Spleen (tissue), 11 donors: ENCODE measurements around the gene TBCA. TPM values are rescaled to one million over a fixed set of nuclear protein-coding genes. Genes with fewer than 3 reads are reported as not detected.

ENCODE experiments used
- DNase-seq: peaks from one replicate; pipeline ENCODE4 v3.0.0-alpha.2; 2020
- H3K27ac ChIP-seq, 8 donors: fragments of 200-600 bp; sonication (generic) in 7 of 8; 1 replicate in 4 of 8; 2 replicates in 4 of 8; pipeline versions ENCODE4 v1.5.0 to v1.8.0; 2016 to 2021; ENCODE audit warnings: inconsistent platforms in 4 of 8, mild to moderate bottlenecking in 4 of 8, moderate library complexity in 1 of 8
- H3K27me3 ChIP-seq, 7 donors: fragments of 200-600 bp; sonication (generic) in 6 of 7; replicated peaks in 1 of 7; 1 replicate in 4 of 7; 2 replicates in 3 of 7; pipeline versions ENCODE4 v1.5.0 to v1.8.0; 2016 to 2021; ENCODE audit warnings: inconsistent platforms in 3 of 7, mild to moderate bottlenecking in 1 of 7
- H3K36me3 ChIP-seq, 6 donors: fragments of 200-600 bp; sonication (generic) in 5 of 6; 1 replicate in 4 of 6; 2 replicates in 2 of 6; pipeline versions ENCODE4 v1.5.0 to v1.8.0; 2016 to 2021; ENCODE audit warnings: inconsistent platforms in 2 of 6
- H3K4me1 ChIP-seq, 6 donors: fragments of 200-600 bp; sonication (generic) in 5 of 6; 1 replicate in 3 of 6; 2 replicates in 3 of 6; pipeline versions ENCODE4 v1.5.0 to v1.8.0; 2016 to 2021; ENCODE audit warnings: inconsistent platforms in 3 of 6
- H3K4me3 ChIP-seq, 8 donors: fragments of 200-600 bp; sonication (generic) in 7 of 8; 1 replicate in 4 of 8; 2 replicates in 4 of 8; pipeline versions ENCODE4 v1.5.0 to v1.8.0; 2016 to 2021; ENCODE audit warnings: inconsistent platforms in 4 of 8, mild to moderate bottlenecking in 4 of 8, moderate library complexity in 2 of 8
- H3K9me3 ChIP-seq, 8 donors: fragments of 200-600 bp; sonication (generic) in 7 of 8; 1 replicate in 4 of 8; 2 replicates in 4 of 8; pipeline versions ENCODE4 v1.5.0 to v1.8.0; 2016 to 2021; ENCODE audit warnings: inconsistent platforms in 4 of 8
- POLR2A ChIP-seq, 3 donors: fragments of 450-650 bp; IDR thresholded peaks; one replicate each; pipeline ENCODE4 v1.5.1; 2017; ENCODE audit warnings: antibody characterized with exemption in 3 of 3, mild to moderate bottlenecking in 1 of 3
- POLR2AphosphoS5 ChIP-seq, 3 donors: sonication (generic); formaldehyde crosslinking; IDR thresholded peaks; one replicate each; pipeline ENCODE4 v1.5.1; 2017; ENCODE audit warnings: antibody characterized with exemption in 3 of 3
- WGBS, 5 donors: extraction: QIAGEN DNeasy Blood & Tissue Kit in 3 of 5; methylation state at CpG; one replicate each; pipeline versions ENCODE4 v1.1.5 to v1.1.7; 2013 to 2018; 5-methylcytosine and 5-hydroxymethylcytosine counted together
- intact Hi-C: fragments of 100-400 bp; cut with DNase I; formaldehyde crosslinking; loops from one replicate; pipeline ENCODE4 v1.15.0; 2023; ENCODE audit warnings: low total_unique reads
- polyA plus RNA-seq, 3 donors: library from polyadenylated mRNA; stranded (reverse); fragments of 200-250 nt; gene quantifications; one replicate each; pipeline ENCODE4 v1.2.1, GENCODE V29; 2013
- total RNA-seq, 7 donors: library from RNA; depleted of rRNA in 3 of 7; stranded (reverse); fragments of >200 nt in 3 of 7; fragmentation: NEBNext Ultra II Directional in 4 of 7; extraction: Animal tissue kit (Norgen Biotek cat#: 25700) in 4 of 7; gene quantifications; one replicate each; pipeline versions ENCODE4 v1.1.0 to v1.2.1, GENCODE V29; 2016 to 2021
- TF ChIP-seq, protein P1 (sequence below), 11 experiments: fragments of 200-600 bp in 7 of 11; fragments of 450-650 bp in 4 of 11; sonication (generic) in 4 of 11; IDR thresholded peaks in 8 of 11; conservative IDR thresholded peaks in 3 of 11; 1 replicate in 7 of 11; 2 replicates in 4 of 11; pipeline versions ENCODE4 v1.4.0 to v1.8.0; 2016 to 2021; ENCODE audit warnings: antibody characterized with exemption in 11 of 11, inconsistent platforms in 4 of 11, mild to moderate bottlenecking in 1 of 11
- donor health status: healthy with polysubstance abuse.
- donor health status: DM: no; HTN: no; CAD: no; lungs with moderate emphysema.
- donor health status: DM: no; HTN: no; CAD: no.
- donor health status: Bipolar disorder and iron deficiency.
- donor health status: healthy.
- donor health status: DM: no; HTN: no; CAD: no.
- donor health status: DM: yes; HTN: yes; CAD: no.

TBCA gene
- total and polyA plus RNA-seq, 10 donors, result 92.2 to 267 (median 108) TPM

DNA sequence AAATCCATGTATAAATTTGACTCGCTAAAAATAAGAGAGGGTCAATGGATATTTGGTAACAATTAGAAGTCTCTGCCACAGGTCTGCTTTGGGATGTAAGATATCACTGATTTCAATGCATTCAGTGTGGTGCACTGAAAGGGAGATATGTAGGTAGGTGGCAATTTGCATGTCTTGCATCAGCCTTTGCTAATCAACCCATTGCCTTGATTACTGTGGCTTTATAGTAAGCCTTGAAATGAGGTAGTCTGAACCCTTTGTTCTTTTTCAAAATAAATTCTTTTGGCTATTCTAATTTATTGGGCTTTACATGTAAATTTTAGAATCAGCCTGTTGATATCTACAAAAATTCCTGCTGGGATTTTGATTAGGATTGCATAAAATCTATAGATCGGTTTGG, 15.8 kb upstream of the TBCA start:
- intact Hi-C loops, result no loop called here
- no peaks in the 10 kb centered on the region for H3K4me1 ChIP-seq
- peaks cover 0 to 3% (median 0%) of the 10 kb centered on the region in 7 donors for H3K27me3 ChIP-seq
- H3K4me3 ChIP-seq, result no peak overlapping the region
- TF ChIP-seq, protein P1, sequence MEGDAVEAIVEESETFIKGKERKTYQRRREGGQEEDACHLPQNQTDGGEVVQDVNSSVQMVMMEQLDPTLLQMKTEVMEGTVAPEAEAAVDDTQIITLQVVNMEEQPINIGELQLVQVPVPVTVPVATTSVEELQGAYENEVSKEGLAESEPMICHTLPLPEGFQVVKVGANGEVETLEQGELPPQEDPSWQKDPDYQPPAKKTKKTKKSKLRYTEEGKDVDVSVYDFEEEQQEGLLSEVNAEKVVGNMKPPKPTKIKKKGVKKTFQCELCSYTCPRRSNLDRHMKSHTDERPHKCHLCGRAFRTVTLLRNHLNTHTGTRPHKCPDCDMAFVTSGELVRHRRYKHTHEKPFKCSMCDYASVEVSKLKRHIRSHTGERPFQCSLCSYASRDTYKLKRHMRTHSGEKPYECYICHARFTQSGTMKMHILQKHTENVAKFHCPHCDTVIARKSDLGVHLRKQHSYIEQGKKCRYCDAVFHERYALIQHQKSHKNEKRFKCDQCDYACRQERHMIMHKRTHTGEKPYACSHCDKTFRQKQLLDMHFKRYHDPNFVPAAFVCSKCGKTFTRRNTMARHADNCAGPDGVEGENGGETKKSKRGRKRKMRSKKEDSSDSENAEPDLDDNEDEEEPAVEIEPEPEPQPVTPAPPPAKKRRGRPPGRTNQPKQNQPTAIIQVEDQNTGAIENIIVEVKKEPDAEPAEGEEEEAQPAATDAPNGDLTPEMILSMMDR (IDR thresholded peaks at IDR 0.05 in 8 of 11, conservative IDR thresholded peaks at IDR 0.05 in 3 of 11), result no peak
- TF ChIP-seq POLR2A (IDR thresholded peaks at IDR 0.05) (no peak), POLR2AphosphoS5 (IDR thresholded peaks at IDR 0.05) (no peak)
- 96 to 98% (median 98%) methylated on average over 2 of the region's 2 CpGs for WGBS, 5 donors
- H3K27ac ChIP-seq, result no peak overlapping the region
- DNase-seq, result no peak
- no peaks in the 10 kb centered on the region for H3K36me3 ChIP-seq
- H3K9me3 ChIP-seq, result peaks cover 0 to 9% (median 3%) of the 10 kb centered on the region in 8 donors

DNA sequence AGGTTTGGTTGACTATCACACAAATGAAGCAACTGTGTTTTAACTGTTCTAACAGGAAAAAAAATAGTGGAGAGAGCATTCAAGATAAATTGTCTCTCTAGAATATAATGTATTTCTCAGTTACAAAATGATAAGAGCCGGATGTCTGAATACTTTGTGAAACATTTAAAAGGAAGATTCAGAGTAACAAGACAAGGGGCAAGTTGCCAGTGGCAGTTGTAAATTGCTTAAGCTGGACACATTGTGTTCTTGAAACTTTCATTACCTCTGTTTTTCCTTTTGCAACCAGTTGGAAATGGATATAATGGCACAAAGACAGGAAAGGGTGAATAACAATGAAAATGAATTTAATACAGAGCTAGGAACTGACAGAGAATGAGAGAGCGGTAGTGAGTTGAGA, 15.2 kb upstream of the TBCA start:
- Histone ChIP-seq H3K4me3 (no peak overlapping the region), H3K36me3 (no peaks in the 10 kb centered on the region), H3K27ac (no peak overlapping the region), H3K9me3 (peaks cover 0 to 9% (median 3%) of the 10 kb centered on the region in 8 donors), H3K27me3 (peaks cover 0 to 3% (median 0%) of the 10 kb centered on the region in 7 donors), H3K4me1 (no peaks in the 10 kb centered on the region)
- no peak for DNase-seq
- TF ChIP-seq, protein P1 (IDR thresholded peaks at IDR 0.05 in 8 of 11, conservative IDR thresholded peaks at IDR 0.05 in 3 of 11), result no peak
- no peak for TF ChIP-seq POLR2AphosphoS5 (IDR thresholded peaks at IDR 0.05)
- no peak for TF ChIP-seq POLR2A (IDR thresholded peaks at IDR 0.05)
- WGBS, 5 donors, result 55 to 84% (median 75%) methylated on average over 2 of the region's 2 CpGs
- intact Hi-C loops, result no loop called here

DNA sequence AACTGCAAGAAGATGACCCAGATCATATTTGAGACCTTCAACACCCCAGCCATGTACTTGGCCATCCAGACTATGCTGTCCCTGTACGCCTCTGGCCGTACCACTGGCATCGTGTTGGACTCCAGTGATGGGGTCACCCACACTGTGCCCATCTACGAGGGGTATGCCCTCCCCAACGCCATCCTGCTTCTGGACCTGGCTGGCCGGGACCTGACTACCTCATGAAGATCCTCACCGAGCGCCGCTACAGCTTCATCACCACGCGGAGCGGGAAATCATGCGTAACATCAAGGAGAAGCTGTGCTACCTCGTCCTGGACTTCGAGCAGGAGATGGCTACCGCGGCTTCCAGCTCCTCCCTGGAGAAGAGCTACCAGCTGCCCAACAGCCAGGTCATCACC, 9.1 kb upstream of the TBCA start:
- peaks cover 0 to 3% (median 0%) of the 10 kb centered on the region in 7 donors for H3K27me3 ChIP-seq
- H3K36me3 ChIP-seq, result no peaks in the 10 kb centered on the region
- TF ChIP-seq POLR2AphosphoS5 (IDR thresholded peaks at IDR 0.05) (no peak), POLR2A (IDR thresholded peaks at IDR 0.05) (no peak)
- TF ChIP-seq, protein P1 (IDR thresholded peaks at IDR 0.05 in 8 of 11, conservative IDR thresholded peaks at IDR 0.05 in 3 of 11), result no peak
- peak; percentile 72 for DNase-seq
- H3K27ac ChIP-seq, result no peak overlapping the region
- no peak overlapping the region for H3K4me3 ChIP-seq
- H3K4me1 ChIP-seq, result no peaks in the 10 kb centered on the region
- 93 to 96% (median 94%) methylated on average over 13 to 17 of the region's 17 CpGs for WGBS, 5 donors
- intact Hi-C loops, result no loop called here
- no peaks in the 10 kb centered on the region for H3K9me3 ChIP-seq

DNA sequence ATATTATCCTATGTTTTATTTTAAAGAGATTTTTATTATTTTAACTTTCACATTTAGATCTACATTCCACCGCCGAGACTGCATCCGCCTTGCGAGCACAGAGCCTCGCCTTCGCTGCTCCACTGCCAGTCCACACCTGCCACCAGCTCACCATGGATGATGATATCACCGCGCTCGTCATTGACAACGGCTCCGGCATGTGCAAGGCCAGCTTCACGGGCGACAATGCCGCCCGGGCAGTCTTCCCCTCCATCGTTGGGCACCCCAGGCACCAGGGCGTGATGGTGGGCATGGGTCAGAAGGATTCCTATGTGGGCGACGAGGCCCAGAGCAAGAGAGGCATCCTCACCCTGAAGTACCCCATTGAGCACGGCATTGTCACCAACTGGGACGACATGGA, 8.6 kb upstream of the TBCA start:
- H3K36me3 ChIP-seq, result no peaks in the 10 kb centered on the region
- no peak overlapping the region for H3K4me3 ChIP-seq
- 93 to 96% (median 95%) methylated on average over 19 to 21 of the region's 21 CpGs for WGBS, 5 donors
- TF ChIP-seq, protein P1 (IDR thresholded peaks at IDR 0.05 in 8 of 11, conservative IDR thresholded peaks at IDR 0.05 in 3 of 11), result no peak
- TF ChIP-seq POLR2AphosphoS5 (IDR thresholded peaks at IDR 0.05) (no peak), POLR2A (IDR thresholded peaks at IDR 0.05) (no peak)
- intact Hi-C loops, result no loop called here
- no peaks in the 10 kb centered on the region for H3K9me3 ChIP-seq
- no peak for DNase-seq
- H3K4me1 ChIP-seq, result no peaks in the 10 kb centered on the region
- H3K27ac ChIP-seq, result no peak overlapping the region
- peaks cover 0 to 3% (median 0%) of the 10 kb centered on the region in 7 donors for H3K27me3 ChIP-seq
